CD4-positive, alpha-beta memory T cell (primary cell): ENCODE measurements around the gene SPRN. TPM values are rescaled to one million over a fixed set of nuclear protein-coding genes. Genes with fewer than 3 reads are reported as not detected.

ENCODE experiments used
- CTCF ChIA-PET: fragments of 350-600 bp; sonication (Branson Sonifier 250); formaldehyde crosslinking; loops from one replicate; lab custom pipeline; 2021; ENCODE audit warnings: inconsistent platforms; ENCODE audit not compliant: partially characterized antibody; lab: Charles Lee
- POLR2A ChIA-PET: fragments of 350-600 bp; sonication (Branson Sonifier 250); formaldehyde crosslinking; loops from one replicate; lab custom pipeline; 2021; ENCODE audit not compliant: partially characterized antibody; lab: Charles Lee
- DNase-seq, 5 donors: peaks; one replicate each; pipeline versions ENCODE4 v3.0.0 to v3.0.0-alpha.2; 2020 to 2022; ENCODE audit warnings: mixed read lengths in 1 of 5
- H3K27ac ChIP-seq: one replicate; pipeline ENCODE4 v1.7.0; 2013; ENCODE audit warnings: low read depth, low read length
- H3K27me3 ChIP-seq: 2 replicates; pipeline ENCODE4 v1.7.0; 2013; ENCODE audit warnings: mild to moderate bottlenecking, low read length, moderate library complexity; ENCODE audit not compliant: insufficient read depth
- H3K36me3 ChIP-seq: 2 replicates; pipeline ENCODE4 v1.7.0; 2013; ENCODE audit warnings: mild to moderate bottlenecking, low read length, moderate library complexity; ENCODE audit not compliant: insufficient read depth
- H3K4me1 ChIP-seq: 2 replicates; pipeline ENCODE4 v1.7.0; 2013; ENCODE audit warnings: mild to moderate bottlenecking, low read length, moderate library complexity; ENCODE audit not compliant: insufficient read depth
- H3K4me3 ChIP-seq, 2 donors: one replicate each; pipeline ENCODE4 v1.7.0; 2013; ENCODE audit warnings: low read length in 2 of 2, mild to moderate bottlenecking in 1 of 2
- H3K9me3 ChIP-seq, 2 donors: one replicate each; pipeline ENCODE4 v1.7.0; 2013; ENCODE audit warnings: low read length in 2 of 2, control low read depth in 1 of 2; ENCODE audit not compliant: control insufficient read depth in 1 of 2
- H3K27ac Mint-ChIP-seq, 7 donors: one replicate each; pipeline ENCODE4 v1.8.0; 2020 to 2021; ENCODE audit warnings: mixed read lengths in 7 of 7, mild to moderate bottlenecking in 6 of 7, inconsistent platforms in 3 of 7, moderate library complexity in 3 of 7
- H3K27me3 Mint-ChIP-seq, 2 donors: one replicate each; pipeline ENCODE4 v1.8.0; 2020 to 2021; ENCODE audit warnings: mixed read lengths in 2 of 2
- H3K36me3 Mint-ChIP-seq, 2 donors: one replicate each; pipeline ENCODE4 v1.8.0; 2020 to 2021; ENCODE audit warnings: mixed read lengths in 2 of 2, inconsistent platforms in 1 of 2, mild to moderate bottlenecking in 1 of 2
- H3K4me1 Mint-ChIP-seq, 4 donors: one replicate each; pipeline ENCODE4 v1.8.0; 2020 to 2021; ENCODE audit warnings: mixed read lengths in 4 of 4, mild to moderate bottlenecking in 1 of 4
- H3K4me3 Mint-ChIP-seq, 8 donors: one replicate each; pipeline ENCODE4 v1.8.0; 2020 to 2021; ENCODE audit warnings: mixed read lengths in 8 of 8, mild to moderate bottlenecking in 7 of 8, moderate library complexity in 6 of 8, inconsistent platforms in 3 of 8
- H3K9me3 Mint-ChIP-seq, 8 donors: one replicate each; pipeline ENCODE4 v1.8.0; 2020 to 2021; ENCODE audit warnings: mixed read lengths in 8 of 8, mild to moderate bottlenecking in 5 of 8, inconsistent platforms in 3 of 8, moderate library complexity in 1 of 8
- intact Hi-C: fragments of 100-400 bp; cut with micrococcal nuclease; formaldehyde crosslinking; loops from one replicate; pipeline ENCODE4 v1.15.1; 2023
- polyA plus RNA-seq, 2 donors: library from polyadenylated mRNA; unstranded; fragments of 300-500 nt; fragmentation: Illumina TruSeq; gene quantifications; one replicate each; pipeline ENCODE4 v1.2.3, GENCODE V29; 2021
- total RNA-seq, 2 experiments: library from RNA; stranded (reverse); gene quantifications; one replicate each; pipeline ENCODE4 v1.2.3, GENCODE V29; 2021

SPRN gene
- total and polyA plus RNA-seq, 4 experiments from 2014 or later = 0.14 to 0.26 TPM; not detected in 2

GRCh38 chr10:133422223-133422806, 2.1 kb downstream of the SPRN start:
- ChIA-PET POLR2A (no interaction called here), CTCF (interaction anchor here (1.5 kb wide), 1 partner anchor 93 kb away, joined by 3 read pairs; no protein-coding TSS in a partner anchor)
- Histone ChIP-seq H3K4me3 (no peak overlapping the region), H3K9me3 (no peaks in the 10 kb centered on the region), H3K27ac (no peak overlapping the region), H3K36me3 (no peaks in the 10 kb centered on the region), H3K4me1 (no peaks in the 10 kb centered on the region), H3K27me3 (no peaks in the 10 kb centered on the region)
- H3K27ac Mint-ChIP-seq = no peak overlapping the region
- H3K27me3 Mint-ChIP-seq = peaks cover 0 to 5% of the 10 kb centered on the region in 2 donors
- H3K9me3 Mint-ChIP-seq = no peaks in the 10 kb centered on the region
- H3K4me3 Mint-ChIP-seq = no peak overlapping the region
- DNase-seq = no peak
- H3K36me3 Mint-ChIP-seq = peaks cover 3 to 10% of the 10 kb centered on the region in 2 donors
- H3K4me1 Mint-ChIP-seq = peaks cover 0 to 1% (median 0%) of the 10 kb centered on the region in 4 donors
- intact Hi-C loops = no loop called here

GRCh38 chr10:133421336-133422222, 2.8 kb downstream of the SPRN start:
- Histone ChIP-seq H3K27ac (no peak overlapping the region), H3K9me3 (no peaks in the 10 kb centered on the region), H3K4me3 (no peak overlapping the region), H3K4me1 (no peaks in the 10 kb centered on the region), H3K27me3 (no peaks in the 10 kb centered on the region), H3K36me3 (no peaks in the 10 kb centered on the region)
- ChIA-PET POLR2A (interaction anchor here (1.3 kb wide), 1 partner anchor 31 kb away, joined by 4 read pairs; no protein-coding TSS in a partner anchor), CTCF (interaction anchor here (1.5 kb wide), 1 partner anchor 92 kb away, joined by 3 read pairs; no protein-coding TSS in a partner anchor)
- H3K27ac Mint-ChIP-seq = no peak overlapping the region
- peaks cover 0 to 1% (median 0%) of the 10 kb centered on the region in 4 donors for H3K4me1 Mint-ChIP-seq
- no peaks in the 10 kb centered on the region for H3K9me3 Mint-ChIP-seq
- peaks cover 3 to 10% of the 10 kb centered on the region in 2 donors for H3K36me3 Mint-ChIP-seq
- peak overlapping the region in 3 of 8 donors; percentile 36 to 39 (median 39) for H3K4me3 Mint-ChIP-seq
- peak in 1 of 5 donors; percentile 28 for DNase-seq
- peaks cover 0 to 5% of the 10 kb centered on the region in 2 donors for H3K27me3 Mint-ChIP-seq
- intact Hi-C loops = no loop called here

DNA sequence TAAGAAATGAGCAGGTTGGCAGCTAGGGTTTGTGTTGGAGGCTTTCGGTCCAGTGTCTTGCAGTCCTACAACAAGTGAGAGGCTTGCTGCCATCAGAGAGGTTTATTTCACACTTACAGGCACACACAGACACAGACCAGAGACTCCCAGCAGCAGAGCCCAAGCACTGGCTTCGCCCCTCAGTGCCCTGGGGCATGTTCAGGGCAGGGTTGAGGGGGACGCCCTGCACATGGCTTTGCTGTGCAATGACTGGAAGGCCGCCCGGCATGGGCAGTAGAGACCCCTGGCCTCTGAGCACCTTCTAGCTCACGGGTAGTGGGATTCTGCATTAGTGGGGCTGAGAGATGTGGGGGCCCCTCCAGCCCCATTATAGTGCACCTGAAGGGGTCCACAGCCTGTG, 3.8 kb downstream of the SPRN start:
- Mint-ChIP-seq H3K4me3 (peak overlapping the region in 1 of 8 donors; percentile 46), H3K27ac (no peak overlapping the region), H3K27me3 (peaks cover 0 to 5% of the 10 kb centered on the region in 2 donors), H3K36me3 (peaks cover 11 to 15% of the 10 kb centered on the region in 2 donors), H3K9me3 (peaks cover 0 to 3% (median 0%) of the 10 kb centered on the region in 8 donors), H3K4me1 (peaks cover 0 to 2% (median 1%) of the 10 kb centered on the region in 4 donors)
- H3K4me3 ChIP-seq = no peak overlapping the region
- peaks cover 1% of the 10 kb centered on the region for H3K36me3 ChIP-seq
- no peaks in the 10 kb centered on the region for H3K9me3 ChIP-seq
- H3K4me1 ChIP-seq = no peaks in the 10 kb centered on the region
- no peaks in the 10 kb centered on the region for H3K27me3 ChIP-seq
- no peak for DNase-seq
- no peak overlapping the region for H3K27ac ChIP-seq
- ChIA-PET CTCF (no interaction called here), POLR2A (interaction anchor here (0.5 to 1.3 kb wide), 2 partner anchors 30 to 511 kb away, joined by 3 to 4 read pairs; no protein-coding TSS in a partner anchor)
- intact Hi-C loops = no loop called here

DNA sequence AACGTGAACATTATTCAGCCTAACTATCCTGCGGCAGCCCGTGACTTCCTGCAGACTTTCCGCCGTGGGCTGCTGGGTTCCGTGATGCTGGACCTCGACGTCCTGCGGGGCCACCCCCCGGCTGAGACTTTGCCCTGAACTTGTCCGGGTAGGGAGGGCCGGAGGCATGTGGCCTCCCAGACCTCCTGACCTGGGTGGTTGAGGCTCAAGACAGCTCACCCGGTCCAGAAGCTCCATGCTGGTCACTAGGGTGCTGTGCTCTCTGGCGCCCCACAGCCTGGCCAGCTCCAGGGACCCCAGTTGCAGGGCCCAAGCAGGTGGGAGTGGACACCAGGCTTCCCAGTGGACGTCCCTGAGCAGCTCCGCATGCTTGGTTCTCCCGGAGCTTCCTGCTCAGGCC, 4.4 kb downstream of the SPRN start:
- Histone ChIP-seq H3K9me3 (no peaks in the 10 kb centered on the region), H3K27ac (no peak overlapping the region), H3K36me3 (peaks cover 7% of the 10 kb centered on the region), H3K27me3 (no peaks in the 10 kb centered on the region), H3K4me1 (no peaks in the 10 kb centered on the region), H3K4me3 (no peak overlapping the region)
- Mint-ChIP-seq H3K4me1 (peaks cover 0 to 3% (median 2%) of the 10 kb centered on the region in 4 donors), H3K27ac (no peak overlapping the region), H3K36me3 (peaks cover 16 to 21% of the 10 kb centered on the region in 2 donors), H3K27me3 (peaks cover 0 to 5% of the 10 kb centered on the region in 2 donors), H3K4me3 (no peak overlapping the region), H3K9me3 (peaks cover 0 to 3% (median 0%) of the 10 kb centered on the region in 8 donors)
- CTCF ChIA-PET = no interaction called here
- no peak for DNase-seq
- POLR2A ChIA-PET = interaction anchor here (0.5 to 1.3 kb wide), 2 partner anchors 30 to 510 kb away, joined by 3 to 4 read pairs; no protein-coding TSS in a partner anchor
- intact Hi-C loops = no loop called here

DNA sequence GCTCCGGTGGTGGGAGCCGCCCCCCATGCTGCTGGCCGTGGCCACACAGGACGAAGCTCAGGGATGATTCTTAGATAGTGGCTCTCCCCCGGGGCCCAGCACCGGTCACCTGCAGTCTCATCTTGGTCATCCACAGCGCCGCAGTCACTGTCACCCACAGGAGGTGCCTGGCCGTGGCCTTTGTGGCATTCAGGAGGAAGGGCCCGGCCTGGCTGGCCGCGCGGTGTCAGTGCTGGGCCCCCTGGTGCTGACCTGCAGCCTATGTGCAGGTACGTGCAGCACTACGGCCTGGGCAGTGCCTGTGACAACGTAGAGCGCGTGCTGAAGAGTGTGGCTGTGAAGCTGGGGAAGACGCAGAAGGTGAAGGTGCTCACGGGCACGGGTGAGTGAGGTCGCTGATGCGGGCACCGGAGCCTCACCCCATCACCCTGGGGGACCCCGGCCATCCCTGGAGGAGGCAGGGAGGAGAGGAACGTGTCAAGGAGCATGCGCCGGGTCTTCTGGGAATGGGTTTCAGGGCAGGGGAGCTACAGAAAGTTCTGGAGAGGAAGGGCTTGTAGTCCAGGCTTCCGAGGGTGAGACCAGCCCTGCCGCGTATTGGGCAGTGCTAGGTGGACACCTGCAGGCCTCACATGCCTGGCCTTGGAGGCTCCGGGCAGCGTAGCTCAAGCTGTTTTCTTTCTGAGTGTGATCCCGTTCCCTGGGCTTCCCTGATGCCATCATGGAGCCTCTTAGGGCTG, 5.0 kb downstream of the SPRN start:
- DNase-seq = no peak
- Histone ChIP-seq H3K9me3 (no peaks in the 10 kb centered on the region), H3K36me3 (peaks cover 7% of the 10 kb centered on the region), H3K4me1 (no peaks in the 10 kb centered on the region), H3K27me3 (no peaks in the 10 kb centered on the region), H3K4me3 (no peak overlapping the region), H3K27ac (no peak overlapping the region)
- H3K9me3 Mint-ChIP-seq = peaks cover 0 to 3% (median 0%) of the 10 kb centered on the region in 8 donors
- peaks cover 16 to 23% of the 10 kb centered on the region in 2 donors for H3K36me3 Mint-ChIP-seq
- H3K4me1 Mint-ChIP-seq = peaks cover 0 to 3% (median 2%) of the 10 kb centered on the region in 4 donors
- H3K27me3 Mint-ChIP-seq = peaks cover 0 to 5% of the 10 kb centered on the region in 2 donors
- H3K4me3 Mint-ChIP-seq = no peak overlapping the region
- intact Hi-C loops = no loop called here
- ChIA-PET POLR2A (no interaction called here), CTCF (interaction anchor here (1.7 kb wide), 1 partner anchor 10 kb away, joined by 5 read pairs; no protein-coding TSS in a partner anchor)
- H3K27ac Mint-ChIP-seq = no peak overlapping the region

- H3K9me3 ChIP-seq = no peaks in the 10 kb centered on the region
- POLR2A ChIA-PET = no interaction called here
- Mint-ChIP-seq H3K36me3 (peaks cover 20 to 25% of the 10 kb centered on the region in 2 donors), H3K27ac (no peak overlapping the region), H3K9me3 (peaks cover 0 to 4% (median under 1%) of the 10 kb centered on the region in 8 donors), H3K4me3 (no peak overlapping the region), H3K27me3 (peaks cover 0 to 5% of the 10 kb centered on the region in 2 donors), H3K4me1 (peaks cover 0 to 3% (median 2%) of the 10 kb centered on the region in 4 donors)
- H3K4me1 ChIP-seq = no peaks in the 10 kb centered on the region
- no peak overlapping the region for H3K27ac ChIP-seq
- CTCF ChIA-PET = interaction anchor here (0.8 to 1.7 kb wide), 2 partner anchors 11 to 89 kb away, joined by 3 to 5 read pairs; no protein-coding TSS in a partner anchor
- DNase-seq = no peak
- no peak overlapping the region for H3K4me3 ChIP-seq
- peaks cover 7% of the 10 kb centered on the region for H3K36me3 ChIP-seq
- H3K27me3 ChIP-seq = no peaks in the 10 kb centered on the region
- intact Hi-C loops = no loop called here
Observed at GRCh38 chr10:133418289-133418993, 6.0 kb downstream of the SPRN start.
